Measurements from ENCODE around the gene ZBED5.

- TF ChIP-seq YY1 (IDR thresholded peaks at IDR 0.05) = no peak
- no peak for TF ChIP-seq CTCF (IDR thresholded peaks at IDR 0.05; ENCODE audit: low read depth, low read length, missing input control)
- TF ChIP-seq MAX (IDR thresholded peaks at IDR 0.05) = no peak
Observed at GRCh38 chr11:10891151-10891720, 33.4 kb upstream of the ZBED5 start.
